Neural progenitor cell (in vitro differentiated cells): ENCODE data around the gene CCT6A.

Source experiments
- EZH2 ChIP-seq: fragments of 200-600 bp; sonication (generic); IDR thresholded peaks from 2 replicates; pipeline ENCODE4 v1.6.1; 2017; ENCODE audit warnings: antibody characterized with exemption, mild to moderate bottlenecking, moderate library complexity
- EZH2phosphoT487 ChIP-seq: fragments of 200-600 bp; sonication (generic); IDR thresholded peaks from 2 replicates; pipeline ENCODE4 v1.6.1; 2017; ENCODE audit warnings: antibody characterized with exemption
- TF ChIP-seq, protein P1 (sequence below): fragments of 200-600 bp; sonication (generic); IDR thresholded peaks from 2 replicates; pipeline ENCODE4 v1.5.1; 2017; ENCODE audit warnings: antibody characterized with exemption, mild to moderate bottlenecking

DNA sequence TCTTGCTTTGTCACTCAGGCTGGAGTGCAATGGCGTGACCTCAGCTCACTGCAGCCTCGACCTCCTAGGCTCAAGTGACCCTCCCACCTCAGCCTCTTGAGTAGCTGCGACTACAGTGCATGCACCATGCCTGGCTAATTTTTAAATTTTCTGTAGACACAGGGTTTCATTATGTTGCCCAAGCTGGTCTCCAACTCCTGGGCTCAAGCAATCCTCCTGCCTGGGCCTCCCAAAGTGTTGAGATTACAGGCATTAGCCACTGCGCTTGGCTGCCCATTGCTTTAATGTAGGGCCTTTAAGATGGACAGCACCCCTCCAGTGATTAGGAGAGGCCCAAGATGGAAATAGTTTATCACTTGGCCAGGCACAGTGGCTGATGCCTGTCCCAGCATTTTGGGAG lies 47.8 kb upstream of the CCT6A start:
- TF ChIP-seq, protein P1, sequence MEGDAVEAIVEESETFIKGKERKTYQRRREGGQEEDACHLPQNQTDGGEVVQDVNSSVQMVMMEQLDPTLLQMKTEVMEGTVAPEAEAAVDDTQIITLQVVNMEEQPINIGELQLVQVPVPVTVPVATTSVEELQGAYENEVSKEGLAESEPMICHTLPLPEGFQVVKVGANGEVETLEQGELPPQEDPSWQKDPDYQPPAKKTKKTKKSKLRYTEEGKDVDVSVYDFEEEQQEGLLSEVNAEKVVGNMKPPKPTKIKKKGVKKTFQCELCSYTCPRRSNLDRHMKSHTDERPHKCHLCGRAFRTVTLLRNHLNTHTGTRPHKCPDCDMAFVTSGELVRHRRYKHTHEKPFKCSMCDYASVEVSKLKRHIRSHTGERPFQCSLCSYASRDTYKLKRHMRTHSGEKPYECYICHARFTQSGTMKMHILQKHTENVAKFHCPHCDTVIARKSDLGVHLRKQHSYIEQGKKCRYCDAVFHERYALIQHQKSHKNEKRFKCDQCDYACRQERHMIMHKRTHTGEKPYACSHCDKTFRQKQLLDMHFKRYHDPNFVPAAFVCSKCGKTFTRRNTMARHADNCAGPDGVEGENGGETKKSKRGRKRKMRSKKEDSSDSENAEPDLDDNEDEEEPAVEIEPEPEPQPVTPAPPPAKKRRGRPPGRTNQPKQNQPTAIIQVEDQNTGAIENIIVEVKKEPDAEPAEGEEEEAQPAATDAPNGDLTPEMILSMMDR, result no peak
- TF ChIP-seq EZH2 (no peak), EZH2phosphoT487 (no peak)
